K562 (cell line): ENCODE results near the gene SOBP. TPM values are rescaled to one million over a fixed set of nuclear protein-coding genes. Genes with fewer than 3 reads are reported as not detected.

Source experiments
- SNIP1 ChIP-seq: fragments of 450-650 bp; IDR thresholded peaks from 2 replicates; pipeline ENCODE4 v1.7.1; 2017; ENCODE audit warnings: low read depth, mild to moderate bottlenecking
- UBTF ChIP-seq, 2 experiments: IDR thresholded peaks; 2 replicates each; pipeline ENCODE4 v1.6.1; 2012; ENCODE audit warnings: improper control_type of control experiment in 2 of 2, low read depth in 2 of 2, low read length in 2 of 2, borderline replicate concordance in 1 of 2
- ZC3H11A ChIP-seq: IDR thresholded peaks from 2 replicates; pipeline ENCODE4 v1.6.1; 2012; ENCODE audit warnings: low read depth, low read length, improper control_type of control experiment
- ZNF318 ChIP-seq, 2 experiments: fragments of 450-650 bp; IDR thresholded peaks; 2 replicates each; pipeline ENCODE4 v1.6.1; 2016; ENCODE audit warnings: mild to moderate bottlenecking in 2 of 2, borderline replicate concordance in 1 of 2, low read depth in 1 of 2, moderate library complexity in 1 of 2
- polyA plus RNA-seq, 8 experiments: library from polyadenylated mRNA; depleted of rRNA in 4 of 8; stranded (reverse) in 5 of 8; unstranded in 3 of 8; fragments of >200 nt; fragmentation: Nextera tagmentation in 2 of 8; fragmentation: Illumina TruSeq in 1 of 8; extraction: Ambion mirVana in 2 of 8; extraction: Trizol in 1 of 8; gene quantifications; 2 replicates each; pipeline versions ENCODE4 v1.2.1 to v1.2.3, GENCODE V29; 2011 to 2014; ENCODE audit warnings: inconsistent platforms in 1 of 8, missing spikeins in 1 of 8
- total RNA-seq, 7 experiments: library from RNA; depleted of rRNA in 6 of 7; stranded (reverse); fragments of >200 nt in 6 of 7; fragmentation: Illumina TruSeq in 2 of 7; extraction: Trizol in 2 of 7; gene quantifications; 2 replicates each; pipeline versions ENCODE4 v1.2.1 to v1.2.3, GENCODE V29; 2011 to 2021; ENCODE audit warnings: low replicate concordance in 1 of 7

Gene SOBP
- total and polyA plus RNA-seq, 9 of the 15 experiments (the other 6 are each of a cell fraction or from before 2014, with no cell fraction given) = 0.16 TPM; not detected in 8

GRCh38 chr6:107540465-107540857 lies 50.5 kb downstream of the SOBP start (continued):
- no peak for TF ChIP-seq ZNF318 (IDR thresholded peaks at IDR 0.05; ENCODE audit: borderline replicate concordance in 1 of 2, low read depth in 1 of 2)
- TF ChIP-seq SNIP1 = no peak
- no peak for TF ChIP-seq ZC3H11A
- TF ChIP-seq UBTF (IDR thresholded peaks at IDR 0.05; ENCODE audit: borderline replicate concordance in 1 of 2, low read depth in 2 of 2, low read length in 2 of 2) = no peak
